ENCODE results near the gene TIMM44. TPM values are rescaled to one million over a fixed set of nuclear protein-coding genes. Genes with fewer than 3 reads are reported as not detected.

The TIMM44 gene
- total RNA-seq, 1 experiment from 2014 or later, result 142 TPM

GRCh38 chr19:7982103-7982502 is 38.6 kb upstream of the TIMM44 start:
- Mint-ChIP-seq H3K36me3 (ENCODE audit: insufficient read depth, unreplicated experiment) (peaks cover 54% of the 10 kb centered on the region), H3K4me1 (ENCODE audit: insufficient read depth, unreplicated experiment) (peaks cover 21% of the 10 kb centered on the region), H3K27ac (ENCODE audit: low read depth, unreplicated experiment) (no peak overlapping the region), H3K4me3 (ENCODE audit: unreplicated experiment) (no peak overlapping the region), H3K27me3 (ENCODE audit: insufficient read depth, unreplicated experiment) (no peaks in the 10 kb centered on the region), H3K9me3 (ENCODE audit: unreplicated experiment) (no peaks in the 10 kb centered on the region)
- no TSS peak for BruUV-seq (replicated peaks)
- intact Hi-C loops (cut with micrococcal nuclease), result no loop called here
- ChIA-PET CTCF (interaction anchor here (0.6 to 2.0 kb wide), 3 partner anchors 20 to 39 kb away, joined by 4 to 11 read pairs (median 4); partner anchors contain the start of gene TIMM44), POLR2A (no interaction called here)
- no peak for DNase-seq (ENCODE audit: unreplicated experiment)
- no peak for TF ChIP-seq CTCF (IDR thresholded peaks at IDR 0.05; ENCODE audit: unreplicated experiment)

GRCh38 chr19:7981661-7982060 is 38.2 kb upstream of the TIMM44 start:
- Mint-ChIP-seq H3K9me3 (ENCODE audit: unreplicated experiment) (no peaks in the 10 kb centered on the region), H3K27ac (ENCODE audit: low read depth, unreplicated experiment) (no peak overlapping the region), H3K36me3 (ENCODE audit: insufficient read depth, unreplicated experiment) (peaks cover 50% of the 10 kb centered on the region), H3K4me3 (ENCODE audit: unreplicated experiment) (no peak overlapping the region), H3K27me3 (ENCODE audit: insufficient read depth, unreplicated experiment) (no peaks in the 10 kb centered on the region), H3K4me1 (ENCODE audit: insufficient read depth, unreplicated experiment) (peaks cover 16% of the 10 kb centered on the region)
- ChIA-PET POLR2A (interaction anchor here (0.7 kb wide), 1 partner anchor 20 kb away, joined by 4 read pairs; no protein-coding TSS in a partner anchor), CTCF (interaction anchor here (0.6 to 2.0 kb wide), 2 partner anchors 21 to 38 kb away, joined by 4 to 11 read pairs; partner anchors contain the start of gene TIMM44)
- no peak for DNase-seq (ENCODE audit: unreplicated experiment)
- intact Hi-C loops (cut with micrococcal nuclease), result no loop called here
- TF ChIP-seq CTCF (IDR thresholded peaks at IDR 0.05; ENCODE audit: unreplicated experiment), result no peak
- BruUV-seq (replicated peaks), result no TSS peak

- POLR2A ChIA-PET, result interaction anchor here (0.7 kb wide), 1 partner anchor 20 kb away, joined by 4 read pairs; no protein-coding TSS in a partner anchor
- peaks cover 11% of the 10 kb centered on the region for H3K4me1 Mint-ChIP-seq (ENCODE audit: insufficient read depth, unreplicated experiment)
- peaks cover 46% of the 10 kb centered on the region for H3K36me3 Mint-ChIP-seq (ENCODE audit: insufficient read depth, unreplicated experiment)
- no peak overlapping the region for H3K27ac Mint-ChIP-seq (ENCODE audit: low read depth, unreplicated experiment)
- CTCF ChIA-PET, result interaction anchor here (2.0 kb wide), 1 partner anchor 21 kb away, joined by 11 read pairs; no protein-coding TSS in a partner anchor
- DNase-seq (ENCODE audit: unreplicated experiment), result no peak
- no peaks in the 10 kb centered on the region for H3K9me3 Mint-ChIP-seq (ENCODE audit: unreplicated experiment)
- H3K27me3 Mint-ChIP-seq (ENCODE audit: insufficient read depth, unreplicated experiment), result no peaks in the 10 kb centered on the region
- no TSS peak for BruUV-seq (replicated peaks)
- no peak overlapping the region for H3K4me3 Mint-ChIP-seq (ENCODE audit: unreplicated experiment)
- intact Hi-C loops (cut with micrococcal nuclease), result no loop called here
- TF ChIP-seq CTCF (IDR thresholded peaks at IDR 0.05; ENCODE audit: unreplicated experiment), result no peak
These were observed 37.7 kb upstream of the TIMM44 start for GRCh38 chr19:7981199-7981598.

- TF ChIP-seq CTCF (IDR thresholded peaks at IDR 0.05; ENCODE audit: unreplicated experiment), result no peak
- POLR2A ChIA-PET, result no interaction called here
- Mint-ChIP-seq H3K4me3 (ENCODE audit: unreplicated experiment) (no peak overlapping the region), H3K9me3 (ENCODE audit: unreplicated experiment) (no peaks in the 10 kb centered on the region), H3K36me3 (ENCODE audit: insufficient read depth, unreplicated experiment) (peaks cover 47% of the 10 kb centered on the region), H3K27ac (ENCODE audit: low read depth, unreplicated experiment) (peak overlapping the region; percentile 39), H3K4me1 (ENCODE audit: insufficient read depth, unreplicated experiment) (peaks cover 7% of the 10 kb centered on the region), H3K27me3 (ENCODE audit: insufficient read depth, unreplicated experiment) (no peaks in the 10 kb centered on the region)
- intact Hi-C loops (cut with micrococcal nuclease), result no loop called here
- DNase-seq (ENCODE audit: unreplicated experiment), result no peak
- CTCF ChIA-PET, result interaction anchor here (0.6 to 2.0 kb wide), 2 partner anchors 22 to 52 kb away, joined by 3 to 11 read pairs; no protein-coding TSS in a partner anchor
- no TSS peak for BruUV-seq (replicated peaks)
These were observed 37.2 kb upstream of the TIMM44 start for GRCh38 chr19:7980635-7981121.

Measured in MCF 10A (cell line).